HepG2 (cell line): ENCODE results near the gene SLC10A1.

ENCODE experiments used
- EP300 ChIP-seq, 3 experiments: sonication (generic) in 1 of 3; formaldehyde crosslinking in 1 of 3; IDR thresholded peaks; 2 replicates each; pipeline versions ENCODE4 v1.5.1 to v1.6.1; 2011 to 2020; ENCODE audit warnings: low read depth in 2 of 3, low read length in 2 of 3, borderline replicate concordance in 1 of 3, improper control_type of control experiment in 1 of 3, mild to moderate bottlenecking in 1 of 3, missing genetic modification reagents in 1 of 3, moderate library complexity in 1 of 3
- ZNF629 ChIP-seq: sonication (generic); formaldehyde crosslinking; conservative IDR thresholded peaks from 2 replicates; pipeline ENCODE4 v1.5.0; 2020; ENCODE audit warnings: missing genetic modification reagents
- ZSCAN22 ChIP-seq: sonication (generic); formaldehyde crosslinking; IDR thresholded peaks from 2 replicates; pipeline ENCODE4 v1.4.0; 2020; ENCODE audit warnings: mild to moderate bottlenecking, missing genetic modification reagents

- TF ChIP-seq ZSCAN22 (CRISPR knock-in tag) (no peak), EP300 (IDR thresholded peaks at IDR 0.05; ENCODE audit: low read depth in 2 of 2, low read length in 2 of 2) (no peak), EP300 (CRISPR knock-in tag; IDR thresholded peaks at IDR 0.05; ENCODE audit: borderline replicate concordance) (no peak), ZNF629 (CRISPR knock-in tag) (no peak)
These were observed 7.9 kb upstream of the SLC10A1 start for GRCh38 chr14:69804902-69805301.
